HG02642 (cell line): ENCODE data around the gene UPF2.

Experiments
- ATAC-seq: cut with Tn5 transposase; IDR thresholded peaks from one replicate; pipeline ENCODE4 v1.9.1; 2021; ENCODE audit warnings: mild to moderate bottlenecking; ENCODE audit not compliant: unreplicated experiment, poor library complexity

Gene UPF2

GRCh38 chr10:11874568-11875493 lies 167.8 kb downstream of the UPF2 start:
- no peak for ATAC-seq

GRCh38 chr10:11871466-11871865 lies 171.1 kb downstream of the UPF2 start:
- ATAC-seq, result no peak

GRCh38 chr10:11870900-11871400 lies 171.7 kb downstream of the UPF2 start:
- ATAC-seq, result no peak

GRCh38 chr10:11870461-11870780 lies 172.2 kb downstream of the UPF2 start:
- no peak for ATAC-seq
